ENCODE measurements around the gene ACP1.

ACP1 gene

GRCh38 chr2:255195-255594 lies 9.6 kb upstream of the ACP1 start:
- DNase-seq (ENCODE audit: low spot score), result no peak

- DNase-seq (ENCODE audit: low spot score), result no peak
Observed at GRCh38 chr2:256094-256493, 8.7 kb upstream of the ACP1 start.

GRCh38 chr2:257429-257828 lies 7.3 kb upstream of the ACP1 start:
- DNase-seq (ENCODE audit: low spot score), result no peak

- DNase-seq (ENCODE audit: low spot score), result no peak
Observed at GRCh38 chr2:257842-258241, 6.9 kb upstream of the ACP1 start.

- no peak for DNase-seq (ENCODE audit: low spot score)
Observed at GRCh38 chr2:258933-259332, 5.8 kb upstream of the ACP1 start.

GRCh38 chr2:259789-260331 lies 4.9 kb upstream of the ACP1 start:
- DNase-seq (ENCODE audit: low spot score), result no peak

GRCh38 chr2:260507-261161 lies 4.1 kb upstream of the ACP1 start:
- DNase-seq (ENCODE audit: low spot score), result no peak

GRCh38 chr2:262117-262516 lies 2.6 kb upstream of the ACP1 start:
- DNase-seq (ENCODE audit: low spot score), result no peak

GRCh38 chr2:263022-263738 lies 1.6 kb upstream of the ACP1 start:
- no peak for DNase-seq (ENCODE audit: low spot score)

GRCh38 chr2:263774-264492 lies 814 bp upstream of the ACP1 start, which contains the start of gene SH3YL1:
Gene SH3YL1, minus strand, starts transcription at chr2:264032. Its CDS starts 48 bp downstream, at chr2:263984.
- DNase-seq (ENCODE audit: low spot score), result no peak

- DNase-seq (ENCODE audit: low spot score), result no peak
Observed at GRCh38 chr2:268323-268722, 3.6 kb downstream of the ACP1 start.

GRCh38 chr2:269356-270030 lies 4.7 kb downstream of the ACP1 start:
- no peak for DNase-seq (ENCODE audit: low spot score)

- no peak for DNase-seq (ENCODE audit: low spot score)
Observed at GRCh38 chr2:270861-271260, 6.1 kb downstream of the ACP1 start.

GRCh38 chr2:271917-272316 lies 7.2 kb downstream of the ACP1 start:
- DNase-seq (ENCODE audit: low spot score), result no peak

- no peak for DNase-seq (ENCODE audit: low spot score)
Observed at GRCh38 chr2:273333-273732, 8.6 kb downstream of the ACP1 start.

- no peak for DNase-seq (ENCODE audit: low spot score)
Observed at GRCh38 chr2:274503-274902, 9.8 kb downstream of the ACP1 start.

- no peak for DNase-seq (ENCODE audit: low spot score)
Observed at GRCh38 chr2:275466-275865, 10.7 kb downstream of the ACP1 start.

- DNase-seq (ENCODE audit: low spot score), result no peak
Observed at GRCh38 chr2:278312-278926, 13.7 kb downstream of the ACP1 start.

- DNase-seq (ENCODE audit: low spot score), result no peak
Observed at GRCh38 chr2:278927-279320, 14.2 kb downstream of the ACP1 start.

- no peak for DNase-seq (ENCODE audit: low spot score)
Observed at GRCh38 chr2:279366-279765, 14.6 kb downstream of the ACP1 start.

- DNase-seq (ENCODE audit: low spot score), result no peak
Observed at GRCh38 chr2:279956-280649, 15.4 kb downstream of the ACP1 start.
